CD4-positive, alpha-beta T cell treated with Interleukin-15 for 4 hours (primary cell): ENCODE results near the gene DHX8.

ENCODE experiments used
- DNase-seq: peaks from one replicate; pipeline ENCODE4 v3.0.0-alpha.2; 2020; ENCODE audit warnings: low spot score

Gene DHX8

DNA sequence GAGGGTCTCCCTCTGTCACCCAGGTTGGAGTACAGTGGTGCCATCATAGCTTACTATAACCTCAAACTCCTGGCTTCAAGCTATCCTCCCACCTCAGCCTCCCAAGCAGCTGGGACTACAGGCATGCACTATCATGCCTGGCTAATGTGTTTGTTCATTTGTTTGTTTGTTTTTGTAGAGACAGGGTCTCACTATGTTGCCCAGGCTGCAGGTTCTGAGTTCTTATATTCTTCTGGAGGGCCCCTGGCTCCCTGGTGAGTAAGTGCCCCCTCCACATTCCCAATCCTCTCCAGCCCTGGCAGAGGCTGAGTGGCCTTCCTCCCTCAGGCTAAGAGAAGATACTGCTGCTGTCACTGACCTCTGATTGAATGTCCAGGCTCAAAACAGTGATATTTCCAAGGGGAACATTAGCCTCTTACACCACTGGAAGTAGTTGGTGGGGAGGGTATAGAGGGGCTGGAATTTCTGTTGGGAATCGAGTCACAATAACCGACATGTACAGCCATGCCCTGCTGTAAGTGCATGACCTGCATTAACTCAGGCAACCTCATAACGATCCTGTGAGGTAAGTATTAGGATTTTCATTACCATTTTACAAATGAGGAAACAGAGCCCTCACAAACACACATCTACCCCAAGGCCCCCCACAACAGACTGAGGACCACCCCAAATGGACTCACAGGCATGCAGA is 65.1 kb downstream of the DHX8 start:
- no peak for DNase-seq

DNA sequence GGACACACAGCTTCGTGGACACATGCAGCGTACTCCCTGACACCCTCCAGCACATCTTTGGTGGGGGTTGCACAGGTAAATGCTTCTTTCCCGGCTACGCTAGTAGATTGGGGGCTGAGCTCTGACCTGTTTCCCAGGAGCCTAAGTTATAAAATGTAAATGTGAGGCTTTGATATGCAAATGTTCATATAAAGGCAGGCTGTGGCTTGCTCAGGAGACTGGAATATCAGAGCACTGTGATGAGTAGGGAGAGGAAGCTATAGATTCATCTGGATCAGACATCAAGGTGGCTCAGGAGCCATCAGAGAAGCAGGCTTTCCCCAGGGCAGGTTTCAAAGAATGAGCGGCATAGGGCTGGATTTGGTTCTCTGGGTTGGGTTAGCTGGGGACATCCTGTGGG is 65.7 kb downstream of the DHX8 start:
- no peak for DNase-seq

DNA sequence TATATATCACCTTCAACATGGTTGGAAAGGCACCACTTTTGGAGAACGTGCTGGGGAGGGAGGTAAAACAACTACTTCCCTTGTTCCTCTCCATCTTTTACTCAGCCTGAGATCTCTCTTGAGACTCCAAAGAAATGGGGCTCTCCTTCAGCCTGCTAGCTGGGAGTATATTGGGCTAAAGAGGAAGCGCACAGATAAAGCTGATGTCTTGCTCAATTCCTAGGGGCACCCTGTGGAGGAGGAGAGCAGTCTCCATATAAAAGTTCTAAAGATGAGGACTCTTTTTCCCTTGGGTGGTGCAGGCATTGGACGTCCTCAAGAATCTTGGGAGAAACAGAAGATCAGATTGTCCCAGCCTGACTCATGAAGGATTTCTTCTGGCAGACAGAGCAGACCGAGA is 67.0 kb downstream of the DHX8 start:
- DNase-seq: no peak

DNA sequence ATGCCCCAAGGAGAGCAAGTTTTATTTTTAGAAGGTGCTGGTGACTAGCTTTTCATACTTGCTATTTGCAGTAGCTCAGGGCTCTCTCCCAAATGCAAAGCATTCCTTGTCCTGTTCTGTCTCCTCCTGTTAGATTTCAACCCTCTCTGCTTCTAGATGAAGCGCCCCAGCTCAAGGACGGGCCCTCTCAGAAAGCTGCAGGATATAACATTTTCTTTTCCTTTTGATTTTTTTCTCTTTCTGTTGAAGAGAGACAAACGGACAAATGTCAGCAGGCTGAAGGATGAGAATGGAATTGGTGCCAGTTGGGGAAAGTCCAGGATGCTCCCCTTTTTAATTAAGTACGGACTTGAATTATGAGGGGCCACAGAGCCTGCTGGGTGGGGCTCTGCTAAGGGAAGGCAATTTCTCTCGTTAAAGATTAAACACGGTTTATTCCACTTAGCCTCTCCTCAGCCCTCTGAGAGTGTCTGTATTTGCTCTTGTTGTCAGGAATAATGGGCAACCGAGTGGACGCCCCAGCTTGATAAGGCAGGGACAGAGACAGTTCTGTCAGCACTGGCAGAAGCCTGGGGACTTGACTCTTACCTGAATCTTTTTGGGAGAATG is 68.6 kb downstream of the DHX8 start:
- DNase-seq: no peak

DNA sequence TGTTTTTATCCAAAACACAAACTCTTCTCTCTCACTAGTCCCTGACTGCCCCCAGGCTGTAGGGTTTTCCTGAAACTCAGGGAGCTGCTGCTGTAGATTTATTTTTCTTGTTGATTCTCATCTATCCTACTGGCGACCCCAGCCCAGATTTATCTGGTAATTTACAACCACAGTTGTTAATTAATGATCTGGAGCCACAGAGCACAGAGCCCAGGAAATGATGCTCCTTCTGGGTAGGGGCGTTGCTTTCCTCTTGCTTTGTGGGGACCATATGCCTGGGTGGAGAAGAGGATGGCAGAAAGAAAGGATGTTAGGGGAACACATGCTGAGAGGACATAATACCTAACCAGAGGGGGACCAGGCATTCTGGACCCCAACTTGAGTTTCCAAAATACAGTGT is 69.8 kb downstream of the DHX8 start:
- no peak for DNase-seq

DNA sequence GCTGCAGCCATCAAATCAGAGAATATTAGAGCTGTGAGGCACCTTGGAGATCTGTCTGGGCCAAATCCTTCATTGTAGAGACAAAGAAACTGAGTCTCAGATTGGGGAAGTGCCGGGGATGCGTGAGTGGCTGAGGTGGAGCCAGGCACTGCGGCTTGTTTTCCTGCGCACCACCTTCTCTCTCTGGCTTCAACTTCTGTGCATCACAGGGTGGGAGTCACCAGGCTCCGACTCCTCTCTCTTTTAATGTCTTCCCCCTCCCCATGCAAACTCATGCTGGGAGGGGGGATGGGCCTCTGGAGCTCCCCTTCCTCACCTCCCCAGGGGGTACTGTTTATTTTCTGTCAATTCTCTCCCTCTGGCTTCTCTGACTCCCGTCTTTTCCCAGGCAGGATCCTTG is 71.1 kb downstream of the DHX8 start:
- DNase-seq: no peak

DNA sequence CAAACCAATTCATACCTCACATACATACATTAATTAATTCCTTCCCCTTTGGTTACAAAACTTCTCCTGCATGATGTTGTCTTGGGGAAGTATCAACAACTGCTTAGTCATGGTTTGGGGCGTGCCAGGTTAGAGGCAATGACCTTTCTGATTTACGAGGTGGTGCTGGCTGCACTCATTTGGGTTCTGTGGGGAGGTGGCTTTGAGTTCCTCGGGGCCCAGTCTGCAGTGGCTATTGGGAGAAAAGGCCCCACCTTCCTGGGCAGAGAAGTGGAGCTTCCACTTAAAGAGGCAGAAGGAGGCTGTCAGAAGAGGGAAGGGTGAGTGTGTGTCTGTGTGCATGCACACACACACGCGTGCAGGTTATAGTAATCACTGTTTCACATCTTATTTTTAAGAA is 72.5 kb downstream of the DHX8 start:
- no peak for DNase-seq

DNA sequence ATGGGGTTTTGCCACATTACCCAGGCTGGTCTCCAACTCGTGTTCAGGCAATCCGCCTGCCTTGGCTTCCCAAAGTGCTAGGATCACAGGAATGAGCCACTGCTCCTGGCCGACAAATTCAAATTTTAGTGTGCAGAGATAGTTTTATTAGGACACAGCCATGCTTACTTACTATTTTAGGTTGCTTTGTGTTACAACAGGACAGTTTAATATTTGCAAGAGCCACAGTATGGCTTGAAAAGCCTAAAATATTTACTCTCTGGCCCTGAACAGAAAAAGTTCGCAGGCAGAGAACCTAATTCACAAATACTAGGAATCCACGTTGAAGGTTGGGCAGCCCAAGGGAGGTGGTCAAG is 75.0 kb downstream of the DHX8 start:
- no peak for DNase-seq

DNA sequence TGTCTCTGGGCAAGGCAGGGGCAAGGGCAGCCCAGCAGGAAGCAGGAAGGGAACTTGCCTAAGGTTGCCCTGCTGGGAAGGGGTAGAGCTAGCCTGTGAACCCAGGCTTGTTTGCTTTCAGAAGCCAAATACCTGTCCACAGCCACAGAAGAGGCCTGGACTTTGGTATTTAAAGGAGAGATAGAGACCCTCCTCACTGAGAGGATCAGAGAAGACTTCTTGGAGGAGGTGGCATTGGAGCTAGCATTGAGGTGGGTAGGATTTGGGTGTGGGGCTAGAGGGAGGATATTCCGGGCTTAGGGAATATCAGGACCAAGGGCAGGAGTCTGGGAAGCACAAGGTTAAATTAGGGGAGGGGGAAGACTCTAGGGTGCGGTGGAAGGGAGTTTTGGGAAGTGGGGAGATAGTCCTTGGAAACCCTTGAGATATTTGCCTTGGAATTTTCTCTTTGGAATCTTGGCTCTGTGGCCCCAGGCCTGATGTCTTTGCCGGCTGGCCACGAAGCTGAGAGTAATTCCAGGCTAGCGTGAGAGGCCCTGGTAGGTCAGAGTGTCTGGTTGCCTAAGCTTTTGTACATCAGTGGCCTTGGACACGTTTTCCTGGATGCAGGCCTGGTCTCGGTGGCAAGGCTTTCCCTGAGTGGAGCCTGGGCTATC is 75.5 kb downstream of the DHX8 start:
- DNase-seq: no peak

DNA sequence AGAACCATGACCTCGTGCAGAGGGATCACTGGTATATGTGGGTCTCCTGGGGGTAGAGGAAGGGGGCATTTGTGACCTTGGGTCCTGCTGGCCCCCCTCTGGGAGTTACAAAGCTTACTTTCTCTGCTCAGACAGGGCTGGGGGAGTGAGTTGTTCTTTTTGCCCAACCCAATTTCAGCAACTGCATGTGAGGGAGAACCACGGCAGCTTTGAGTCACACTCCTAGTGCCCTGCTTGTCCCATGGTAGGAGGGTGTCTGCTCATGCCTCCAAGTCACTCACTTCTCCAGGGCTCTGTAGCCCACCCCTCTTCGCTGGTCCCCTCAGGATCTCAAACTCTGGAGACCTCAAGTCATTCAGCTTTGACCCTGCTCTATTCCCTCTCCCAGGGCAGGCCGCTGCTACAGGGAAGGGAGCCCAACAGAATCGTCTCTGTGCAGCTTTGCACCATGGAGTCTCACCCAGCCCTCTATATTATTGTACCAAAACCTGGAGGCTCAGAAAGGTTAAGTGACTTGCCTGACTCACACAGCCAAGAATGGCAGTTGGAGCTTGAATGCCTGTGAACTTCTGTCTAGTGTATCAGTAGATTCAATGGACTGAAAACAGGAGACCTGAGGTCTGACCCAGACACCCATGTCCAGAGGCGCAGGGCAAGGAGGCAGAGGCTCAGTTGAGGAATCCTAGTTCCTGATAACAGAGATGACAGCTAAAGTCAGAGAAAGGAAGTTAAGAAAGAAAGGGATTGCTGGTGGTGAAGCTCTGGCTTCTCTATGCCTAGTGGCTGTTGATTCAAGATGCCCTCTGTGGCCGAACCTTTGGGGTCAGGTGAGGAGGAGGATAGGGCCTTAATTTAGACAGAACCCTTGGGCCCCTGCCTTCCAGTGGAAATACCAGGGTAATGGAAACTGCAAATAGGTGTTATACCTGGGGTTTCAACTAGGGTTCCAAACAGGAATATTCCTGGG is 77.0 kb downstream of the DHX8 start:
- DNase-seq: no peak

DNA sequence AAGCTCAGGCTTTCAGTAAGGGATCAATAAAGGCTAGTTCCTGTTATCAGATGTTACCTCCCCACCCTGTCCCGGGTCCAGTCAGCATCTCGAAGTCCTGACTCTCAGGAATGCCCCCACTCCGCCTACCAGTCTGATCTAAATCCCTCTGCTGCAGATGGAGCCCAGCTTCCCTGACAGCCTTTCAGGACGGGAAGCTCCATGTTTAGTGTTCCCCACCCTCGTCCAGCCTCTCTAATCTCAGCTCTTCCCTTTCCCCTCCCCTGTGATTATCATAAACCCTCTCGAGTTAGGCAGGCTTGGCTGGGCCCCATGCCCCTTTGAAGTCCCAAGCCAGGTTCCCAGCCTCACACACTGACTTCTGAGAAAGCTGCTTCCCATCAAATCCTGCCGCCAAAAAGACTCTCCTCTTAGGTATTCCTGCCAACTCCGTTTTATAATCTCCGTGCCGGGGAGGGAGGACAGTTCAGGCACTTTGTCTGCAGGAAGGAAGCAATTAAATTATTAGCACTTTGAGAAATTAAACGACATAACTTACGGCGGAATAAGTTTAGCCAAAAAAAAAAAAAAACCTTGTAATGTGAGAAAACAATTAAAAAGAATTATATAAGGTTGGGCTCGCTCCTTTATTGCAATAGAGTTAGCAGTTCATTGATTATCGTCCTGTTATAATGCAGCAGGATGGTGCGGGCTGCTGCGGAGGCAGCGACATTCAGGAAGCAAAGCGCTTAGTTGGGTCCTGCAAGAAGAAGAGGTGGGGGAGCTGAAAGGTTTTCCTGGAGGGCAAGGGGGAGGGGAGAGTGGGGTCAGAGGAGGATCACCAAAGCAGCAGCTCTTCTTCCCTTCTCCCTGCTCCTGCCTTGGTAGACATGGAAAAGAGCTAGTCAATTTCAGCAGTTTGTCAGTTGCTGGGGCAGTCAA is 79.2 kb downstream of the DHX8 start:
- DNase-seq: no peak

DNA sequence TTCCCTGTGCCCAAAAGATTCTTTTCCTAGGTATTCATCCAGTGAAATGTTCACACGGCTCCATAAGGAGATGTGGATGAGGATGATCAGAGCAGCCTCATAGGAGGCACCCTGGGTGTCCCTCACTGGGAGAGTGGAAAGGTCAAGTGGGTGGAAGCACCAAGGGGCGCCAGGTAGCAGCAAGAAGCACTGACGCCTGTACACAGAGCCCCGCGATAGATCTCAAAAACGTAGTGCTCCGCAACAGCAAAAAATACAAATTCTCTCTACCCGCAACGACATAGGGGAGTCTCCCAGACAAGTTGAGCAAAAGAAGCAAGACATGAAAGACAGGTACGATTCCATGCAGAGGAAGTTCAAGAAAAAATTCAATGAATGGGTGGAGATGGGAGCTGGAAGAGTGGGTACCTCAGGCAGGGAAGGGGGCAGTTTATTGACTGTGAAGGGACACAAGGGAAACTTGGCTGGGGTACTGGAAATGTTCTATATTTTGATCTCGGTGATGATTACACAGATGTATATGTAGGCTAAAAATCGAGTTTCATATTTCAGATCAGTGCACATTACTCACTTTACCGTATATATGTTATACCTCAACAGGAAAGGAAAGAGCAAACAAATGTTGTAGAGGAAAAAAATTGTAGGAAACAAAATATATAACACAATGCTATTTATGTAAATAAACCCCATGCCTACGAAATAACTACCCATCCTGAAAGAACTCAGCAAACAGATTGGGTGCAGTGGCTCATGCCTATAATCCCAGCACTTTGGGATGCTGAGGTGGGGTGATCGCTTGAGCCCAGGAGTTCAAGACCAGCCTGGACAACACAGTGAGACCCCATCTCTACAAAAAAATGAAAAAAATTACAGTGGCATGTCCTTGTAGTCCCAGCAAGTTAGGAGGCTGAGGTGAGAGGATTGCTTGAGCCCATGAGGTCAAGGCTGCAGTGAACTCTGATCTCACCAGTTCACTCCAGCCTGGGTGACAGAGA is 80.1 kb downstream of the DHX8 start:
- no peak for DNase-seq

DNA sequence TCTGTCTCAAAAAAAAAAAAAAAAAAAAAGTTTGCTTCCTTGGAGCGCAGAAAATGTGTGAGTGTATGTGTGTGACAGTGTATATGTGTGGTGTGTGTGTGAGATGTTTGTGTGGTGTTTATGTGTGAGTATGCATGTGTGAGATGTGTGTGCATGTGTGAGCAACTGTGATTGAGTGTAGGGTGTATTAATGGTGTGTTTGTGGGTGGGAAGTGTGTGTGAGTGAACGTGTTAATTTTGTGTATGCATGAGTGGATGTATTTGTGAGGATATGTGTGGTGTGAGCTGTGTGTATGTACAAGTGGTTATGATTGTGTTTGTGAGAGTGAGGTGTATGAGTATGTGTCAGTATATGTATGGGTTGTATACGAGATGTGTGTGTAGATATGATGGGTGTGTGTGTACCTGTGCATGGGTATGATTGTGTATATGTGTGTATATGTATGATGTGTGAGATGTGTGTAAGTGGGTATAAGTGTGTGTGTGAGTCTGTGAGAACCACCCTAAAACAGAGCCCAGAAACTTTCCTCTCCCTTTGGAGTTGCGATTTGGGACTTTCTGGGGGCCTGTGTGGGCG is 84.8 kb downstream of the DHX8 start:
- no peak for DNase-seq

DNA sequence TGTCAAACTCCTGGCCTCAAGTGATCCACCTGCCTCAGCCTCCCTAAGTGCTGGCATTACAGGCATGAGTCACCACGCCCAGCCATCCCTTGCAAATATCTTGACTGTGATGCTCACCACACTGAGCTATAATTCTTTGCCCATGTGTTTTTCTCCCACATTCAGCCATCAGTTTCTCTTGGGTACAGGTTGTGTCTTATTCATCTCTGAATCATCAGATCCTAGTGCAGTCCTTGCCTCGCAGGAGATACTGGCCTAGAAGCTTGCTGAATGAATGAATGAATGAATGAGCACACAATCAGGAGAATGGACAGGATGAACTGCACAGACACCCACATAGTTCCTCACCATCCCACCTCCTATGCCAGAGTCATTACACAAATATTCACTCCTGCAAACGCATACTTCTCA is 86.7 kb downstream of the DHX8 start:
- DNase-seq: no peak

DNA sequence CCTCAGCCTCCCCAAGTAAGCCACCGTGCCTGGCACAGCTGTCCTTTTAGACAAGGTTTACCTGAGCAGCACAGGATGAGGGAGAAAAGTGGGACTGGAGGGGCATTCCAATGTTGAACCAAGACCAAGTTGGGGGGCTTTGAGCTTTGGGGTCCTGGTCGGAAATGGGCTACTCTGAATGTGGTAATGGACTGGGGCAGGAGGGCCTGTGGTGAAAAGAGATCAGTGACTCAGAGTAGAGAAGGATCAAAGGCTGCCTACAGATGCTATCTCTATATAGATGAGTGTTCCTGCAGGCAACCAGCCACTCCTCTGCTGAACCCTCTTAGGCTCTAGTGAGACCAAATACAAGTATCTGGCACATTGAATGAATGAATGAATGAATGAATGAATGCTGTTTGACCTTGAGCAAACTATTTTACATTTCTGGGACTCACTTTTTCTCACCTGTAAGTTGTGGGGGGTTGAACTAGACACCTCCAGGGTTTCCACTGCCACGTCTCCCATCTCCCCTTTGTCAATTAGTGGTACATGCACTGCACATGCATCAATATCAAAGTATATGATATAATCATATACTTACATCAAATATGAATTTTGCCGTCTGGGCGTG is 88.7 kb downstream of the DHX8 start:
- DNase-seq: no peak

DNA sequence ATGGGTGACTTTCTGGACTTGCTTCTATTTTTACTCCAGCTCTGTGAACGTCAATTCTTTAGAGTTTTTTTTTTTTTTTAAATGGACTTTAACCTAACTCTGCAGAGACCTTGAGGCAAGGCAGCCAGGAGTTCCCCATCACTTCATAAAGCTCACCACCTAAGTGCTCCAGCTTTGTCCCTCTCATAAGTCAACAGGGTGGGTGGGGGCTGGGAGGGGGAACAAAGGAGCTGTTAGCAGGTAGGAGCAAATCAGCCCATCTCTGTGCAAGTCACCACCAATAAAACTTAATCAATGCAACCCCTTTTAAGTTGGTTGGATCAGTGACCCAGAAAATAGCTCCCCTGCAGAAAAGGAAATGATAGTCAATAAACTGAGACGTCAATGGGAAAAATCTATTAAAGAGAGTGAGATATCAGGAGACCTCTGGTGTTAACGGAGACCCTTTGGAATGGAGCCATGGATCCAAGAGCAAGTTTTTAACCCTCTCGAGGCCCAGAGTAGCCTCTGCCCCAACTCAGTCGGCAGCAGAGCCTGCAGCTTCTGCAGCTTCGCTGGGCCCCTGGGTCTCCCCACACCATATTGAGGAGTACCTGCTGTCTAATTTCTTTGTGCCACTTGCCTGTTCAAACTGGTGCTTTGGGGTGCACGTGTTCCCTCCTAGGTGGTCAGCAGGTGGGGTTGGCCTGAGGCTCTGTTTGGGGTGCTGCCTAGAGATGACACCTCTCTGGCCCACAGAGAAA is 90.0 kb downstream of the DHX8 start:
- no peak for DNase-seq

DNA sequence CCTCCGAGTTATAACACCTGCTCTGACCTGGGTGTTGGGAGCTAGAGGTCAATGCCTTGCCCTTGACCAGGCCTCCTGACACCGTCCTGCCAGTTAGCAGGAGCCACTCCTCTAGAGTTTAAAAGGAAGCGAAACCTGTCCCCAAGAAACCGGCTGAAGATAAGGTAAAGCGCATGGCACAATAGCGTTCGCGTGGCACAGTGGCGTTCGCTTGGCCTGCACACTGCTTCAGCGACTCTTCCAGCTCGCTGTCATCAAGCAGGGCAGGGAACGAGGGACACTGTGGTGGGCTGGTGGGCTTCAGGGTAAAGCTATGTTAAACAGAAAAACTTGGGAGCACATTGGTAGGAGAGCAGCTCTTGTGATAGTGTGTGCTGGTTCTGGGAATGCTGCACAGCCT is 90.6 kb downstream of the DHX8 start:
- no peak for DNase-seq

DNA sequence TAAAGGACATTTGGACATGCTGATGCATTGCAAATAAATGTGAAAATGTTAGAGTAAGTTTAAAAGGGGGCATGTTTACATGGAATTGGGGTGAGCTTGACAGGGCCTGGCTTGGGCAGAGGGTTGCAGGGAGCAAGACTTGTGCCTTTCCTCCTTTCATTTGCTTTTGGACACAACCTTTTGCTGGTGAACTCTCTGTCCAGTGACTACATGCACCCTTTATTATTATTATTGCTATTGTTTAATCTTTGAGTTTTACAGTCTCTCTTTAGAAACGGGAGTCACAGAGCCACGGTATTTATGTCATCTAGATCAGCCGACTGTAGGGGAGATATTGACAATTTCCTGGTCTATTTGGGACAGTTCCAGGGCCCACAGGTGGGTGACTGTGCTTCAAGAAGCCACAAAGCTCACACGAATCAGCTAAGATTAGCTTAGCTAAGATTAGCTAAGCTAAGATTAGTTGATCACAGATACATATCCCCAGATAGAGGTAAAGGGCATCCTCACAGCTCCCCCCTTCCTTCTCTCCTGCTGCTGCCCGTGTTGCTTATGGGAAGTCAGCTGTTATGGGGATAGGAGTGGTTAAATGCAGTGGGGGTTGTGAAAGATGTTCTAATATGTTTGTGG is 91.2 kb downstream of the DHX8 start:
- no peak for DNase-seq
